Stimulated activated CD8-positive, alpha-beta memory T cell treated with anti-CD3 and anti-CD28 coated beads, Interleukin-2, amount 100 ng/mL, for 1 hour (primary cell): ENCODE data around the gene COX4I2.
"Not testable (repeated sequence)": the region's sequence is repeated elsewhere in the genome, so short reads cannot be mapped to it uniquely, and the experiment has no call there.

Experiments used
- DNase-seq, 2 donors: peaks; one replicate each; pipeline ENCODE4 v3.0.0-alpha.2; 2020; ENCODE audit warnings: low read depth in 2 of 2

COX4I2 gene

DNA sequence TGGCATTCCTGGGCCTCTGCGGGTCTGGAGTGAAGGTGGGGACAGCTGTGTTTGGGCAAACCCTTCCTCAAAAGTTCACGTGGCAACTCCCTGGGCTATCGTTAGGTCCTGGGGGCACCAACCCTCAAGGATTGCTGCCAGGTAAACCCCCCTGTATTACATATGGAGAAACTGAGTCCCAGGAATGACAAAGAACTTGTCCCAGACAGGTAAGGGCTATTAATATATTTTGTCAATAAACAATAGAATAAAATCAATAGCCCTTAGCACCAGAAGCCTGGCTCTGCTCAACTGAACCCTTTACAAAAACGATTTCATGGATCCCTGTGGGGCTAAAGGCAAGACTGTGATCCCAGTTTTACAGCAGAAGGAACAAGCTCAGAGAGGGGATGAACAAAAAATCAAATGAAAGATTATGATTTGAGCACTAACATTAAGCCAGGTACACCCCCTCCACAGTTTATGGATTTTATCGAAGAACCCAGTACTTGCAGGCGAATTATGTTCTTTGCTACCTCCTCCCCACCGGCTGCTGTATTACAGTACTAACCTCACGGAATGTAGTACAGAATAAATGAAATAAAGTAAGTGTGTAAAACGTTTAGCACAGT, 30.0 kb upstream of the COX4I2 start:
- DNase-seq = no peak

DNA sequence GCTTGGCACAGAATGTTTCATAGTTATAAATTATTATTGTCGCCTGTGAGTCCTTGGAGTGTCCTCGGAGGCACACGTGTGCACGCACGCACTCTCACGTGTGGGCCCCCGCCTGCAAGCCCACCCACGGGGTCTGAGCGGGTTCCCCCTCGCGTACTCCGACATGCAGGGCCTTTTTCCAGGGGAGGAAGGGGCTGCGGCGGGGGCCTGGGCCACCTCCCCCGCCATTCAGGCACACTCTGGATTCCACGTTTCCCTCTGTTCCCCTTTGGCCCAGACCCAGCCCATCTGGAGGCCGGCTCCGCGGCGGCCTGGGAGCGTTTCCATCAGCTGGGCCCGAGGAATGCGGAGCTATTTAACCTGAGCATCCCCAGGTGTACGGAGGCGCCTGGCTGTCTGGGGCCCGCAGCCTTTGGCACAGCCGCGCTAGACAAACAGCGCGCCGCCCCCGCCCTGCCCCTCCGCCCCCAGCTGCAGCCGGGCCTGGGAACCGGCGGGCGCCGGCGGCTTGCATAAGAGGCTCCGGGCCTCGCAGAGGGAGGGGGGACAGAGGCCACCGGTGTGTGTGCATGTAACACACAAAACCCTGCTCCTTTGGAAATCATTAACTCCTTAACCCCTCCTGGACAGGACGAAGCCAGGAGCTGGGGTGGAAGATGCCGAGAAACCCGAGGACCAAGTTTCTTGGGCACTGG, 29.3 kb upstream of the COX4I2 start:
- no peak for DNase-seq

DNA sequence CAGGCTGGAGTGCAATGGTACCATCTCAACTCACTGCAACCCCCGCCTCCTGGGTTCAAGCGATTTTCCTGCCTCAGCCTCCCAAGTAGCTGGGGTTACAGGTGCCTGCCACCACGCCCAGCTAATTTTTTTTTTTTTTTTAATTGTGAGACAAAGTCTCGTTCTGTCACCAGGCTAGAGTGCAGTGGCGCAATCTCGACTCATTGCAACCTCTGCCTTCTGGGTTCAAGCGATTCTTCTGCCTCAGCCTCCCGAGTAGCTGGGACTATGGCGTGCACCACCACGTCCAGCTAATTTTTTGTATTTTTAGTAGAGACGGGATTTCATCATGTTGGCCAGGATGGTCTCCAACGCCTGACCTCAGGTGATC, 25.5 kb upstream of the COX4I2 start:
- DNase-seq = not testable (repeated sequence)

DNA sequence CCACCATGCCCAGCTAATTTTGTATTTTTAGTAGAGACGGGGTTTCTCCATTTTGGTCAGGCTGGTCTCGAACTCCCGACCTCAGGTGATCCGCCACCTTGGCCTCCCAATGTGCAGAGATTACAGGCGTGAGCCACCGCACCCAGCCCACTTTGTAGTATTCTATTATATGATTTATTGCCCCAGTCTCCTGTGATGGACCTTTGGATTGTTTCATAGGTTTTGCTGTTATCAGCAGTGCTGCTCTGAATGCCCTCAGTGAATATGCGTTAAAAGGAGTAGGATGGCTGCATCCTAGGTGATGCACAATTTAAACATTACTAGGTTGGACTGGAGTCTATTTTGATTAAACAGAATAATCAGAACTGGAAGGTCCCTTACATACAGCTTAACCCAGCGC, 22.3 kb upstream of the COX4I2 start:
- DNase-seq = no peak

DNA sequence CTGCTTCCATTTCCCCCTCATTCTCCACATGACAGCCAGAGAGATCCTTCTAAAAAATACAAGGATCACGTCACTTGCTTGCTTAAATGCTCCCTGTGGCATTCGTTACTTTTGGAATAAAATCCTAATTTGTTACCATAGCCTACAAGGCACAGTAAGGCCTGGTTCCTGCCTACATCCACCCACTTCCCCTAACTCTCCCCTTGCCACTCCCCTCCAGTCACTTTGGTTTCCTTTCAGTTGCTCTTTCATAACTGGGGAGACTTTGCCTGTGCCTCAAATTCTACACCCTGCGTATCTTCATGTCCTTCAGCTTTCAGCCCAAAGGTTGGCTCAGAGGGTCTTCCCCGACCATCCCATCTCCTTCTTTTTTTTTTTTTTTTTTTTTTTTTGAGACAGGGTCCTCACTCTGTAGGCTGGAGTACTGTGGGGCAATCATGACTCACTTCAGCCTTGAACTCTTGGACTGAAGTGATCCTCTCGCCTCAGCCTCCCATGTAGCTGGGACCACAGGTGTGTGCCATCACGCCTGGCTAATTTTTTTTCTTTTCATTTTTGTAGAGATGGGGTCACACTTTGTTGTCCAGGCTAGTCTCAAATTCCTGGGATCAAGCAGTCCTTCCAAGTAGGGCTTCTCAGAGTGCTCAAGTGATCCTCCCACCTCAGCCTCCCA, 20.1 kb upstream of the COX4I2 start:
- no peak for DNase-seq

DNA sequence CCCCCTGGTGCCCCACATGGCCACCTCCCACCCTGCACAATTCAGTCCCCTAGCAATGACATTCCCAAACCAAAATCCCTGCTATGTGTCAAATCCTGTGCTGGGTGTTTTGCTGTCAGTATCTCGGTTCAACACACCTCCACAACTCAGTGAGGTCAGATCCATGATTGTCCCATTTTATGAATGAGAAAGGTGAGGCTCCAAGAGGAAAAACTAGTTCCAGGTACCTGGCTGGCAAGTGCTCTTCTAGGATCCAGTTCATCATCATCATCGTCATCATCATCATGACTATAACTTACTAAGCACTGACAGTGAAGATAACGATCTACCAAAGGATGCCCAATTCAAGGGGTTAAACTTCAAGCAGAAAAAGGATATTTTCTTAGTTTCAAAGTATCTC, 17.5 kb upstream of the COX4I2 start:
- DNase-seq = no peak

DNA sequence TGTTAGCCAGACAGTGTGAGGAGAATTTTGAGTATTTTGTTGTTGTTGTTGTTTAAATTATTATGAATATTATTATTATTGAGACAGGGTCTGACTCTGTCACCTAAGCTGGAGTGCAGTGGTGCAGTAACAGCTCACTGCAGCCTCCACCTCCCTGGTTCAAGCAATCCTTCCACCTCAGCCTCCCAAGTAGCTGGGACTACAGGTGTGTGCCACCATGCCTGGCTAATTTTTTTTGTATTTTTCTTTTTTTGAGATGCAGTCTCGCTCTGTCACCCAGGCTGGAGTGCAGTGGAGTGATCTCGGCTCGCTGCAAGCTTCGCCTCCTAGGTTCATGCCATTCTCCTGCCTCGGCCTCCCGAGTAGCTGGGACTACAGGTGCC, 14.6 kb upstream of the COX4I2 start:
- DNase-seq = not testable (repeated sequence)

DNA sequence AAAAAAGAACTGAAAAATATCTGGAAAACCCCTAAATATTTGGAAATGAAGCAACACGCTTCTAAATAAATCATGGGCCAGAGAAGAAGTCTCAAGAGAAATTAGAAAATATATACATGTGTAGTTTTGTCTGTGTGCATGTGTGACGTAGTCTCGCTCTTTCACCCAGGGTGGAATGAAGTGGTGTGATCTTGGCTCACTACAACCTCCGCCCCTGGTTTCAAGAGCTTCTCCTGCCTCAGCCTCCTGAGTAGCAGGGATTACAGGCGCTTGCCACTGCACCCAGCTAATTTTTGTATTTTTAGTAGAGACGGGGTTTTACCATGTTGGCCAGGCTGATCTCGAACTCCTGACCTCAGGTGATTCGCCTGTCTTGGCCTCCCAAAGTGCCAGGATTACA, 11.2 kb upstream of the COX4I2 start:
- DNase-seq = not testable (repeated sequence)

DNA sequence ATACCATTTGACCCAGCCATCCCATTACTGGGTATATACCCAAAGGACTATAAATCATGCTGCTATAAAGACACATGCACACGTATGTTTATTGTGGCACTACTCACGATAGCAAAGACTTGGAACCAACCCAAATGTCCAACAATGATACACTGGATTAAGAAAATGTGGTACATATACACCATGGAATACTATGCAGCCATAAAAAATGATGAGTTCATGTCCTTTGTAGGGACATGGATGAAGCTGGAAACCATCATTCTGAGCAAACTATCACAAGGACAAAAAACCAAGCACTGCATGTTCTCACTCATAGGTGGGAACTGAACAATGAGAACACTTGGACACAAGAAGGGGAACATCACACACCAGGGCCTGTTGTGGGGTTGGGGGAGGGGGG, 9.7 kb upstream of the COX4I2 start:
- not testable (repeated sequence) for DNase-seq

DNA sequence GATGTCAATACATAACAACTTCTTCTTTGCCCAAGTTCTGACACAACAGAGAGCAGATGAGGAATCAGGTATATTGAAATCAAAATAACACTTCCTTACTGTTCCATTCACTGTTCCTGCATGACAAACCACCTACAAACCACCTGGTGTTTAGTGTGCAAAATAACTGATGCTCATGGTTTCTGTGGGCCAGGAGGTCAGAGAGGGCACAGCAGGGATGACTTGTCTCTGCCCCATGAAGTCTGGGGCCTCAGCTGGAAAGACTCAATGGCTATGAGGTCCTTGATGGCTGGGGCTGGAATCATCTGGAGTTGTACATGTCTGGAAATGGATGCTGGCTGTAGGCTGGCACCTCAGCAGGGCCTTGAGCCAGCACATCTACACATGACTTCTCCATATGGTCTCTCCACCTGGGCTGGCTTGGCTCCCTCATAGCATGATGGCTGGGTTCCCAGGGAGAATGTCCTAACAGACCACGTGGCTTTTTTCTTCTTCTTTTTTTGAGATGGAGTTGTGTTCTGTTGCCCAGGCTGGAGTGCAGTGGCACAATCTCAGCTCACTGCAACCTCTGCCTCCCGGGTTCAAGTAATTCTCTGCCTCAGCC, 7.4 kb upstream of the COX4I2 start:
- DNase-seq = no peak

DNA sequence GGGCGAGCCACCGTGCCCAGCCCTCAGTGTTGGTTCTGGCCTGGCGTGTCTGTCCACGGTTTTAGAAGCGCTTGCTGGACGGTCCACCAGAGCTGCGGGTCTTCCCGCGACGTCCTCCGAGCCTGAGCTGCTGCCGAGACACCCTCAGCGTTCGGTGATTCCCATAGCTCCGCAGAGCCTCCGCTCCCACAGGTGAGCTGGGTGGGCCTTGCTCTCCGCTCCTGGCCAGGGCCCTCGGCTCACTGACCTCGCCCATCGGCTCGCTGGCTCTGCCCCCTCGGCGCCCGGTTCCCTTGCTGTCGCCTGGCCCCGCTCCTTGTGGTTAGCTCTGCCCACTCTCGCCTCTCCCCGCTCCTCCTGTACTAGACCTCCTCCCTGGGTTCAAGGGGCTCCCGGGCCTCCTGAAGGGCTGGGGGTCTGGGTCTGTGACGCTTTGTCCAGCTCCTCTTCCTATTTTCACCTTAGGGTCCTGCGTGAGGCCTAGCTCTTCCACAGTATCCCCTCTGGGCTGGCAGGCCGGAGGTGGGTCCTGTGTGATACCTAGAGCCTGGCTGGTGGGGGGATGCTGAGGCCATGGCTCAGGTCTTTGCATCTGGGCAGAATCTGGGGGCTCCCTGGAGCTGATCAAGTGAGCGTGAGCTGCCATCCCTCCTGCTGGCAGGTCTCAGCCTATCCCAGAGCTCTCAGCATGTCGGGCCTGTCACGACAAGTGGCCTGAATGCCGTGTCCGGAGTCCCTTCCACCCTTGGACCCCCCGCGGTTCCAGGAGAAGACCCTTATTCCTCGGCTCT, 5.0 kb upstream of the COX4I2 start:
- DNase-seq = no peak

DNA sequence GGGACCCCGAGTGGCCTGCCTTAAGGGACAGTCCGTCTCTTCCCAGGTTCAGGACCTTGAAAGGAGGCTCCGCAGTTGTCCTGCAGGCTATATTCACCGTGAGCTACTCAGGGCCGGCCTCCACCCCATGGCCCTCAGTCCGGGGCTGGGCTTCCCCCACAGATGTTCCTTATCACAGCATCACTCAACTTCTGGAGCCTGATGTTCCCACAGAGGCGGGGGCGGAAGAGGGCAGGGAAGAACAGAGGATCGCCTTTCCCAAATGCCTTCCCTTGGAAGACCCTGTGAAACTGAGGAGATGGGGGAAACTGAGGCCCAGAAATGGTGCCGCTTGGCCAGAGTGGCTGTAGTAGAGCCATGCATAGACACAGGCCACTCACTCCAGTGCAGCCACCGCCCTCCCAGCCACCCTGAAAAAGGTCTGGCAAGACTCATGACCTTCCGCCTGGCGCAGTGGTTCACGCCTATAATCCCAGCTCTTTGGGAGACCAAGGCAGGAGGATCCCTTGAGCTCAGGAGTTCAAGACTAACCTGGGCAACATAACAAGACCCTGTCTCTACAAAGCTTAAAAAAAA, 4.3 kb upstream of the COX4I2 start:
- no peak for DNase-seq

DNA sequence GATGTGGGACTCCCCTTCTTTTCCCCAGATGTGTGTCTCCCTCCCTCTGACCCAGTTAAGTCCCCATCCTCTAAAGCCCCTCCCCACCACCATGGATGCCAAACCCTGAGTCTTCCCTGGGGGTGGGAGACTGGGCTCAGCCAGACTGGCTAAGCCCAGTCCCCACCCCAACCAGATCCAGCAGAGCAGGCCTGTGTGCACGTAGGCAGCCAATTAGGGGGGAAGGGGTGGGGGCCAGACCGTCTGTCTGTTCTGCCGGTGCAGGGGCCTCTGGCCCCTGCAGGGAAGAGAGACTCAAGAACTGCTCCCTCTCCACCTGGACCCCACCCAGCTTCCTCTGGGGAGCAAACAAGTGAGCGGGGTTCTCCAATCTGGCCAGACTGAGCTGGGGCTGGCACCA, 605 bp downstream of the COX4I2 start:
- no peak for DNase-seq

DNA sequence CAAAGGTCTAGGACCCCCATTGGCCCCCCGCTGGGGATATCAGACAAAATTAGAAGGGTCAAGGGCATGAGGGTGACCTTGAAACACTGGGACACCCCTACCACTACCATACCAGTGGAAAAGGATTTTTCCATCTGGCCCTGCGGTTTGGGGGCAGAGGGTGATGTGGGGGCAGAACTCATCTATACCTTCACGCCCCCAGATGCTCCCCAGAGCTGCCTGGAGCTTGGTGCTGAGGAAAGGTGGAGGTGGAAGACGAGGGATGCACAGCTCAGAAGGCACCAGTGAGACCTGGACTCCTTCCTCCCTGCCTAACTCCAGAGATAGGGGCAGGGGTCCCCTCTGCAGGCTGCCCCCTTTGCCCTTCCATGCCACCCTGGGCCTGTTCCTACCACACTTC, 1.1 kb downstream of the COX4I2 start:
- no peak for DNase-seq

DNA sequence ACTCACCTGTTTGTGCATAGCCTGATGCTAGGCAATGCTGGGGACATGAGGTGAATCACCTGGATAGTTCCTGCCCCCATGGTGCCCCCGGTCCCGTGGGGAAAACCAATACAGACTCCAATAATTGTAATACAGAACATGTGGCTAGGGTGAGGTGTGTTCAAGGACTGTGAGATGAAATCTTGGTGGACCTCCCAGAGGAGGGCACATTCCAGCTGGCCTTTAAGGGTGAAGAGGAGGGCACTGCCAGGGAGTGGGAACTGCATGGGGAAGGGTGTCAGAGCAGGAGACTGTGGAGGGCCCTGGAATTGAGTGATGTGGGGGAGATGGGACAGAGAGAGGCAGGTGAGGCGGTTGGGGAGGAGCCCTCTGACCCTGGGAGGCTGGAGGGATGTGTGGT, 2.5 kb downstream of the COX4I2 start:
- no peak for DNase-seq

DNA sequence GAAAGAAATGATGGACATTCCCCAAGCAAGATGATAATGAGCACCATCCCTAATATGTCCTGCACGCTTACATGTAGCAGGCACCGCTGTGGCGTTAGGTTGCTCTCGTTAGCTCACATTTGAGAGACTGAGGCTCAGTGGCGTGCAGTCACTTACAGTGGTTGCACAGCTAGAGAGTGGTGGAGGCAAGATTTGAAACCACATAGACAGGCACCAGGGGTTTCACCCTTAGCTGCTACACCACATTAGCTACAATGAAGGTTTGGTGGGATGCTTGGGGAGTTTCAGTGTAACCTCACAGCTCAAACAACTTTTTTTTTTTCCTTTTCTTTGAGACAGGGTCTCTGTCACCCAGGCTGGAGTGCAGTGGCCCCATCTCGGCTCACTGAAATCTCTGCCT, 3.7 kb downstream of the COX4I2 start:
- no peak for DNase-seq

DNA sequence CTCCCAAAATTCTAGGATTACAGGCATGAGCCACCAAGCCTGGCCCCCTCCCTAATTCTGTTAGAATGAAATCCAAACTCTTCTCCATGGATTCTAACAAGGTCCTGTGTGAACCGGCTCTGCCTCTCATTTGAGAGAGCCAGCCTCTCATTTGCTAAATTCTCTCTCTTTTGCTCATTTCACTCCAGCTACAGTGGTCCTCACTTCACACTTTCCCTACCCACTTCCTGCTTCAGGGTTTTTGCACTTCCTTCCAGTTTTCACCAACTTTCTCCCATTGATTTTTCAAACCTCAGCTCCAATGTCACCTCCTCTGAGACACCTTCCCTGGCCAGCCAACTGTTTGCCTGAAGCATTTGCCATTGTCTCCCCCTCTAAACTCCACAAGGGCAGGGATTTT, 5.1 kb downstream of the COX4I2 start:
- no peak for DNase-seq

DNA sequence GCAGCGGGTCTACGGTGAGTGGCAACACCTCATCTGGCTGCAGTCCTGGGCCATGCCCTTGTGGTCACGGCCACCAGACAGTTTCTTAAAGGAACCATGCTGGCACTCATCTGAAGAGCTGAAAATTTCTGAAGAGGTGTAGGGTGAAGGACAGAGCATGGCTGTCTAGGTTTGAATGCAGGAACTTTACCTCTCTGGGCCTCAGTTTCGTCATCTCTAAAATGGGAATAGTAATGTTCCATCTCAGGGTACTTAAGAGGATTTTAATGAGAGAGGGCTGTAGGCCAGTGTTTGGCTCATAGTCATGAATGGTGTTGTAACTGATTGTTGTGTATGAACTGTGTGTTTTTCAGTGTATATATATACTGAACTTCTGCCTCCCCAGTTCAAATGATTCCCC, 5.8 kb downstream of the COX4I2 start:
- DNase-seq = no peak

DNA sequence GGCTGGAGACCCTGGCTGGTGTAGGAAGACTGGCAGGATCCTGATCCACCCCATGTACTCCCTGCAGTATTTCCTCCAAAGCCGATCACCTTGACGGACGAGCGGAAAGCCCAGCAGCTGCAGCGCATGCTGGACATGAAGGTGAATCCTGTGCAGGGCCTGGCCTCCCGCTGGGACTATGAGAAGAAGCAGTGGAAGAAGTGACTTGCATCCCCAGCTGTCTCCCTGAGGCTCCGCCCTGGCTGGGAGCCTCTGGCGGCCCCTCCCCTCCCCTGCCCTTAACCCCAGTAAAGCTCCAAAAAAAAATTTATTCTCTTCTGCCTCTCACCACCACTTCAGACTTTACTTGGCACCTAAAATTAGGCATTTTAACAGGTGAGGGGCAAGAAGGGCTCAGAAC, 7.0 kb downstream of the COX4I2 start:
- no peak for DNase-seq

DNA sequence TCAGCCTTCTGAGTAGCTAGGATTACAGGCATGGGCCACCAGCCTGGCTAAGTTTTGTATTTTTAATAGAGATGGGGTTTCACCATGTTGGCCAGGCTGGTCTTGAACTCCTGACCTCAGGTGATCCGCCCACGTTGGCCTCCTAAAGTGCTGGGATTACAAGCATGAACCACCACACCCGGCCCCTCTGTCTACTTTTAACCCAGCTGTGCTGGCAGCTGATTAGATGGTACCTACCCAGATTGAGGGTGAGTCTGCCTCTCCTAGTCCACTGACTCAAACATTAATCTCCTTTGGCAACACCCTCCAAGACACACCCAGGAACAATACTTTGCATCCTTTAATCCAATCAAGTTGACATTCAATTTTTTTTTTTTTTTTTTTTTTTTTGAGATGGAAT, 10.4 kb downstream of the COX4I2 start:
- not testable (repeated sequence) for DNase-seq

DNA sequence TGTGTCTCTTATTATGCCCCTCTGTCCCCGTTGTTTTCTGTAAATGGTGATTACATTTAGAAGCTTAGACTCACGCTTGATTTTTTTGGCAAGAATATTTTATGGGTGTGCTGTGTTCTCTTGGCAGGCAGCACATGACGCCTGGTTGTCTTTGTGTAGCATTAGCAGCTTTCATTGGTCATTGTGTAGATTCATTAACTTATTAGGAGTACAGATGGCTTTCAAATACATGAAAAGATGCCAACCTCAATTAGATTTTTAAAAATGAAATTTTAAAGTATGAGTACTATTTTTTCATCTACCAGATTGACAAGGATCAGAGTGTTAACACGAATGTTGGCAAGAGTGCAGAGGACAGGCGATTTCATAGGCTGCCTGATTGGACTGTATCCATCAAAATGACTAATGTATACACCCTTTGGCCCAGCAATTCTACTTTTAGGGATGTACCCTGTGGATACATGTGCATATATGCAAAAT, 15.2 kb downstream of the COX4I2 start:
- DNase-seq = no peak

DNA sequence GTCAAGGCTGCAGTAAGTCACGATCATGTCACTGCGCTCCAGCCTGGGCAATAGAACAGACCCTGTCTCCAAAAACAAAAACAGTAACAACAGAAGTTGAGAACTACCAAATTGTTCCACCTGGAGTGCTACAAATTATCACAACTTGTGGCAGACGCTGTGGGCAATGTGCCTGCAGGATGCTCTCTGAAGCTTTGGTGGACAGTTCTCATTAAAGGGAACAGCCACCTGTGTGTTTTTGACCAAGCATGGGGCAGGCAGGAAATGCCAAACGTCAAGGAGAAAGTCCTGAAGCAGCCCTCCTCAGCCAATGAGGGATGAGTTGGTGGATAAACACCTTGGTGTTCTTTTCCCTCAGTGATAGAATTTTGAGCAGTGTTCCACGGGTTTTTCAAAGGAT, 15.8 kb downstream of the COX4I2 start:
- DNase-seq = no peak
